Heart left ventricle (tissue), 16 donors: ENCODE data around the gene HOXB1. TPM values are rescaled to one million over a fixed set of nuclear protein-coding genes. Genes with fewer than 3 reads are reported as not detected.
A peak's percentile ranks its signal among the peaks of the same experiment; 100 is the strongest.

ENCODE experiments used
- ATAC-seq, 4 donors: fragments of 200-7000 bp; cut with Tn5 transposase; one replicate each; pipeline ENCODE4 v1.9.1; 2020 to 2022; ENCODE audit warnings: moderate library complexity in 4 of 4, mild to moderate bottlenecking in 3 of 4, moderate number of reproducible peaks in 1 of 4
- DNase-seq, 5 donors: peaks; one replicate each; pipeline ENCODE4 v3.0.0-alpha.2; 2020
- H3K27ac ChIP-seq, 12 donors: fragments of 200-600 bp; sonication (generic) in 4 of 12; one replicate each; pipeline versions ENCODE4 v1.5.0 to v1.8.0; 2016 to 2022; ENCODE audit warnings: mild to moderate bottlenecking in 2 of 12
- H3K27me3 ChIP-seq, 9 donors: fragments of 200-600 bp; sonication (generic) in 2 of 9; one replicate each; pipeline versions ENCODE4 v1.5.1 to v1.8.0; 2016 to 2022; ENCODE audit warnings: mild to moderate bottlenecking in 3 of 9
- H3K36me3 ChIP-seq, 9 donors: fragments of 200-600 bp; sonication (generic) in 2 of 9; one replicate each; pipeline versions ENCODE4 v1.5.0 to v1.8.0; 2018 to 2022; ENCODE audit warnings: mild to moderate bottlenecking in 2 of 9
- H3K4me1 ChIP-seq, 12 donors: fragments of 200-600 bp; sonication (generic) in 4 of 12; one replicate each; pipeline versions ENCODE4 v1.5.0 to v1.8.0; 2016 to 2022; ENCODE audit warnings: mild to moderate bottlenecking in 3 of 12
- H3K4me3 ChIP-seq, 12 donors: fragments of 200-600 bp; sonication (generic) in 4 of 12; one replicate each; pipeline versions ENCODE4 v1.5.0 to v1.8.0; 2017 to 2022; ENCODE audit warnings: mild to moderate bottlenecking in 9 of 12, moderate library complexity in 4 of 12
- H3K9me3 ChIP-seq, 12 donors: fragments of 200-600 bp; sonication (generic) in 4 of 12; one replicate each; pipeline versions ENCODE4 v1.5.0 to v1.8.0; 2016 to 2022; ENCODE audit warnings: mild to moderate bottlenecking in 1 of 12
- POLR2A ChIP-seq, 2 donors: fragments of 450-650 bp; IDR thresholded peaks; one replicate each; pipeline ENCODE4 v1.6.1; 2017; ENCODE audit warnings: antibody characterized with exemption in 2 of 2, mild to moderate bottlenecking in 2 of 2, moderate library complexity in 2 of 2
- WGBS, 4 donors: extraction: QIAGEN DNeasy Blood & Tissue Kit in 2 of 4; methylation state at CpG; one replicate each; pipeline versions ENCODE4 v1.1.5 to v1.1.7; 2013 to 2018; 5-methylcytosine and 5-hydroxymethylcytosine counted together
- intact Hi-C, 10 donors: fragments of 100-400 bp; cut with DNase I; formaldehyde crosslinking; loops; one replicate each; pipeline versions ENCODE4 v1.11.1 to v1.14.2; 2022
- polyA plus RNA-seq, 2 donors: library from polyadenylated mRNA; stranded (reverse); fragments of 200-250 nt; gene quantifications; one replicate each; pipeline ENCODE4 v1.2.3, GENCODE V29; 2013
- total RNA-seq, 9 donors: library from RNA; depleted of rRNA in 2 of 9; stranded (reverse); fragments of >200 nt in 2 of 9; fragmentation: NEBNext Ultra II Directional in 3 of 9; extraction: Animal tissue kit (Norgen Biotek cat#: 25700) in 3 of 9; gene quantifications; one replicate each; pipeline versions ENCODE4 v1.1.0 to v1.2.4, GENCODE V29; 2016 to 2023
- TF ChIP-seq, protein P1 (sequence below), 12 donors: fragments of 200-600 bp; sonication (generic) in 4 of 12; IDR thresholded peaks; one replicate each; pipeline versions ENCODE4 v1.5.0 to v1.8.0; 2018 to 2022; ENCODE audit warnings: antibody characterized with exemption in 12 of 12, mild to moderate bottlenecking in 5 of 12
- donor health status: ischemic (EF 13 %, LVEDD 7.1; RV severe dilation, severe dysfunction).
- donor health status: healthy with polysubstance abuse.
- donor health status: DM: no; HTN: yes; CAD: no.
- donor health status: DM: no; HTN: no; CAD: no.
- donor health status: ischemic (EF 25% LVEDD 6.9; RV normal size, moderate dysfunction).
- donor health status: ischemic (EF 25% LVEDD 5.7; RV mildly dilated, moderate dysfunction).
- donor health status: healthy.
- donor health status: DM: yes; HTN: yes; CAD: no.
- donor health status: ischemic (EF 35%, LVEDD 5.7; RV mildly dilated, moderate dysfunction).
- donor health status: nonischemic (EF 11% LVEDD 7.7; RV severe dilation, severe dysfunction).
- donor health status: DM: yes; HTN: yes; CAD: no.
- donor health status: PGD.
- donor health status: ischemic (EF 29% LVEDD 5.4; RV normal size, mild dysfunction).
- donor health status: nonischemic (EF 23%, LVEDD 6.1; RV moderate dilation, normal function).

Gene HOXB1
- total and polyA plus RNA-seq, 11 donors = not detected

DNA sequence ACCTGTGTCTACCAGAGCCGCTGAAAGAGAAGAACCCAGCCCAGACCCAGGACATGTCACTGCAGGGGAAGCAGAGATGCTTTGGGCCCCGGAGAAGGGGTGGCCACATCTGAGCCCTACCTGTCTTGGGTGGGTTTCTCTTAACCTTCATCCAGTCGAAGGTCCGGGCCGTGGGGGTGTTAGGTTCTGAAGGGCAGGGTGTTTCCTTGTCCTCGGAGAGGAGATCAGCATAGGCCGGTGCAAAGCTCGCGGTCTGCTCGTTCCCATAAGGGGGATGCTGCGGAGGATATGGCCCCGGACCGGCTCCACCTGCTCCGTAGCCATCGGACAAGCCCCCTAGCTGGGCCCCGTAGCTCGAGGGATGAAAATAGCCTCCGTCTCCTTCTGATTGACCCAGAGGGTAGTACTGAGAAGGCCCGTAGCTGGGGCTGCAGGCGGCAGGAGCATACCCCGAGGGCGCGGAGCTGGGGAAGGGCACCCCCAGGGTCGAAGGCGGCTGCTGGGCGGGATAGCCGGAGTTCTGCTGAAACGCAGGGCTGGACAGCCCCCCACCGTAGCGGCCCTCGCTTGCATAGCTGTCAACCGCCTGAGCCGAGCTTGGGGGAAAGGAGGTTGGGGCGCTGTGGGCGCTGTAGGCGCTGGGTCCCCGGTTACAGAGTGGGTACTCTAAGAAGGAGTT is 464 bp downstream of the HOXB1 start:
- Histone ChIP-seq H3K27ac (no peak overlapping the region), H3K9me3 (no peaks in the 10 kb centered on the region), H3K4me3 (no peak overlapping the region), H3K4me1 (no peaks in the 10 kb centered on the region), H3K36me3 (no peaks in the 10 kb centered on the region), H3K27me3 (peaks cover 12 to 81% (median 44%) of the 10 kb centered on the region in 9 donors)
- WGBS, 4 donors = 31 to 58% (median 43%) methylated on average over 23 to 37 of the region's 37 CpGs
- TF ChIP-seq, protein P1, sequence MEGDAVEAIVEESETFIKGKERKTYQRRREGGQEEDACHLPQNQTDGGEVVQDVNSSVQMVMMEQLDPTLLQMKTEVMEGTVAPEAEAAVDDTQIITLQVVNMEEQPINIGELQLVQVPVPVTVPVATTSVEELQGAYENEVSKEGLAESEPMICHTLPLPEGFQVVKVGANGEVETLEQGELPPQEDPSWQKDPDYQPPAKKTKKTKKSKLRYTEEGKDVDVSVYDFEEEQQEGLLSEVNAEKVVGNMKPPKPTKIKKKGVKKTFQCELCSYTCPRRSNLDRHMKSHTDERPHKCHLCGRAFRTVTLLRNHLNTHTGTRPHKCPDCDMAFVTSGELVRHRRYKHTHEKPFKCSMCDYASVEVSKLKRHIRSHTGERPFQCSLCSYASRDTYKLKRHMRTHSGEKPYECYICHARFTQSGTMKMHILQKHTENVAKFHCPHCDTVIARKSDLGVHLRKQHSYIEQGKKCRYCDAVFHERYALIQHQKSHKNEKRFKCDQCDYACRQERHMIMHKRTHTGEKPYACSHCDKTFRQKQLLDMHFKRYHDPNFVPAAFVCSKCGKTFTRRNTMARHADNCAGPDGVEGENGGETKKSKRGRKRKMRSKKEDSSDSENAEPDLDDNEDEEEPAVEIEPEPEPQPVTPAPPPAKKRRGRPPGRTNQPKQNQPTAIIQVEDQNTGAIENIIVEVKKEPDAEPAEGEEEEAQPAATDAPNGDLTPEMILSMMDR (IDR thresholded peaks at IDR 0.05) = no peak
- no peak for TF ChIP-seq POLR2A (IDR thresholded peaks at IDR 0.05)
- DNase-seq = no peak
- peak in 1 of 4 donors; percentile 34 for ATAC-seq
- intact Hi-C loops = no loop called here

DNA sequence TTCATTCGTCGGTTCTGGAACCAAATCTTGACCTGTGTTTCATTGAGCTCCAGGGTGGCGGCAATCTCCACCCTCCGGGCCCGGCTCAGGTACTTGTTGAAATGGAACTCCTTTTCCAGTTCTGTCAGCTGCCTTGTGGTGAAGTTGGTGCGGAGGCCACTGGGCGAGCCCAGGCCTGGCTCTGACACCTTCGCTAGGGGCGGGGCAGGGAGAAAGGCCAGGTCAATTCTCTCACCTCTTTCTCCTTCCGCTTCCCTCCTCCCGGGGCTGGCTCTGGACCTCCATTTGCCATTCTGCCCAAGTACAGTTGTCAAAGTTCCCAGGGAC is 1.2 kb downstream of the HOXB1 start:
- 51 to 77% (median 66%) methylated on average over 11 of the region's 11 CpGs for WGBS, 4 donors
- no peaks in the 10 kb centered on the region for H3K36me3 ChIP-seq
- H3K4me3 ChIP-seq = no peak overlapping the region
- H3K9me3 ChIP-seq = no peaks in the 10 kb centered on the region
- ATAC-seq = no peak
- H3K27ac ChIP-seq = no peak overlapping the region
- peak in 1 of 5 donors; percentile 58 for DNase-seq
- H3K4me1 ChIP-seq = no peaks in the 10 kb centered on the region
- no peak for TF ChIP-seq POLR2A (IDR thresholded peaks at IDR 0.05)
- TF ChIP-seq, protein P1 (IDR thresholded peaks at IDR 0.05) = no peak
- peaks cover 12 to 88% (median 48%) of the 10 kb centered on the region in 9 donors for H3K27me3 ChIP-seq
- intact Hi-C loops = no loop called here

DNA sequence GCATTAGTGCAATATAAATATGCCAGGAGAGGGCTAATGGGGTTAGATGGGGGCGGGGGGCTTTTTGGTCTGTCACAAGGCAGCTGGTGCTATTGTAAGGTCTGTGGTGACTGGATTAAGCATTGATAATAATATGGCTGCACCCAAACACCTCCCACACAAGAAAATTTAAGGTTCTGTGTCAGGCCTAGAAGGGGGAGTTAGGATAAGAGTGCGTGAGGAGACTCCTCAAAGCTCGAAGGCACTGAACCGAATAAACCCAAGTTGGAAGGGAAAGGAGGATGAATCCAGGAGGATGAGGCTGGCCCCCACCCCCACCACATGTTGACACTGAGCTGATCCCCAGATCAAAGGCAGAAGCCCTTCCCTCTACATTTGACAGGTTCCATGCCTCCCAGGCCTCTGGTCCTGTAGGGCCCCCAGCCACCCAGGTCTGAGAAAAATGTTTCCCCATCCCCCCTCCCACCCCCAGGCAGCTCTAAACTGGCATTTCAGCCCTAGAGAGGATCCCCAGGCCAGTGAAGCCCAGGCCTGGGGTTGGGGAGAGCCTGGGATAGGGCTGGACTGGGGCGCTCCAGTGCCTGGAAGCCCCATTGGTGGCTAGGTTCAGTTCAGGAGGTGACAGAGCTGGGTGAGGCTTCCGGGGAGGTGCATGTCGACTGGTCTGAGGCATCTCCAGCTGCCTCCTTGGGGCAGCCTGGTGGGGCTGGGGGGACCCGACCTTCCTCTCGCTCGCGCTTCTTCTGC is 1.7 kb downstream of the HOXB1 start:
- ATAC-seq (no peak), DNase-seq (no peak)
- Histone ChIP-seq H3K27ac (no peak overlapping the region), H3K4me3 (no peak overlapping the region), H3K36me3 (no peaks in the 10 kb centered on the region), H3K4me1 (no peaks in the 10 kb centered on the region), H3K9me3 (no peaks in the 10 kb centered on the region), H3K27me3 (peaks cover 12 to 93% (median 52%) of the 10 kb centered on the region in 9 donors)
- TF ChIP-seq POLR2A (IDR thresholded peaks at IDR 0.05) = no peak
- TF ChIP-seq, protein P1 (IDR thresholded peaks at IDR 0.05) = no peak
- 60 to 79% (median 65%) methylated on average over 9 to 11 of the region's 11 CpGs for WGBS, 4 donors
- intact Hi-C loops = no loop called here

DNA sequence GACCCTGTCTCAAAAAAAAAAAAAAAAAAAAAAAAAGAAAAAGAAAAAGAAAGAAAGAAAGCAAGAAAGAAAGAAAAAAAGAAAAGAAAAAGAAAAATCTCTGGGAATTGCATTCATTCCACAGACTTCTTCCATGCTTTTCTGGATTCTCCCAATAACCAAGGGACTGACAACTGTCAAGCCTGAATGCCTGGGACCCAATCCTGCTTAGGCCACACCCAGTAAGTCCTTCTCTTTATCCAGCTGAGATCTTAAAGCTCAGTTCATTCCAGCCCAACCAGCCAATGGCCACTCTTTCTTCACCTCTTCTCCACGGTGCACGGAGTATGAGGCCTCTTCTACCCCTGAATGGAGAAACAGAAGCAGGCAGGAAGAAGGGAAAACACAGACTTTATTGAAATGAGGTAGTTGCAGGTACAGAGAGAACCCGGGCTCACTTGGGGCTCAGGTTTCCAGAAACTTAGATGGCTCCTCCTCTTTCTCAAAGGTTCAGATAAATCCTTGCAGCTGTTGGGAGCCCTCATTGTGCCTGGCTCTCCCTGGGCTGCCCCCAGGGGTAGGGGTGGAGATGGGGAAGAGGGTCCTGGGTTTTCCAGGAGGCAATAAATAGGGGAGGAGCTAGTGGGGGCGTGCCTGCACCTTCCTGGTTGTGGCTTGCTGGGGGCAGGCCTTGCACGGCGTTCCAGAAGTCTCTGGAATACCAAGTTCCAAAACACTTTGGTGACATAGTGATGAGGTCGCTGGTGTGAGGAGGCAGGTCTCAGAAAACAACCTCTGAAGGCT is 2.5 kb downstream of the HOXB1 start:
- no peak overlapping the region for H3K27ac ChIP-seq
- intact Hi-C loops = no loop called here
- H3K4me3 ChIP-seq = no peak overlapping the region
- no peaks in the 10 kb centered on the region for H3K36me3 ChIP-seq
- H3K27me3 ChIP-seq = peaks cover 12 to 96% (median 55%) of the 10 kb centered on the region in 9 donors
- H3K4me1 ChIP-seq = no peaks in the 10 kb centered on the region
- H3K9me3 ChIP-seq = no peaks in the 10 kb centered on the region
- no peak for TF ChIP-seq POLR2A (IDR thresholded peaks at IDR 0.05)
- TF ChIP-seq, protein P1 (IDR thresholded peaks at IDR 0.05) = no peak
- DNase-seq (no peak), ATAC-seq (no peak)
- 40 to 59% (median 49%) methylated on average over 7 of the region's 7 CpGs for WGBS, 4 donors
